Small intestine (tissue), 7 donors: ENCODE data around the gene CFD. TPM values are rescaled to one million over a fixed set of nuclear protein-coding genes. Genes with fewer than 3 reads are reported as not detected.

Source experiments
- DNase-seq, 2 donors: peaks; one replicate each; pipeline versions ENCODE4 v3.0.0 to v3.0.0-alpha.2; 2013
- FAIRE-seq: peaks from 2 replicates; lab custom pipeline; 2012; peaks lifted over from hg19 to GRCh38; lab: Jason Lieb, UNC
- H3K27ac ChIP-seq, 3 donors: one replicate each; pipeline ENCODE4 v1.5.1; 2013; ENCODE audit warnings: low read length in 2 of 3, mild to moderate bottlenecking in 2 of 3, control low read depth in 1 of 3, inconsistent platforms in 1 of 3, low read depth in 1 of 3, moderate library complexity in 1 of 3
- H3K27me3 ChIP-seq, 3 donors: one replicate each; pipeline ENCODE4 v1.6.1; 2013; ENCODE audit warnings: low read length in 3 of 3, inconsistent platforms in 1 of 3; ENCODE audit not compliant: control insufficient read depth in 3 of 3, insufficient read depth in 3 of 3
- H3K36me3 ChIP-seq, 3 donors: one replicate each; pipeline ENCODE4 v1.6.1; 2013; ENCODE audit warnings: low read length in 3 of 3, inconsistent platforms in 1 of 3, low read depth in 1 of 3, mild to moderate bottlenecking in 1 of 3, moderate library complexity in 1 of 3; ENCODE audit not compliant: control insufficient read depth in 3 of 3, insufficient read depth in 2 of 3
- H3K4me1 ChIP-seq, 3 donors: one replicate each; pipeline ENCODE4 v1.6.1; 2013; ENCODE audit warnings: low read length in 2 of 3, inconsistent platforms in 1 of 3, low read depth in 1 of 3, mild to moderate bottlenecking in 1 of 3, moderate library complexity in 1 of 3; ENCODE audit not compliant: control insufficient read depth in 3 of 3, insufficient read depth in 2 of 3
- H3K4me3 ChIP-seq, 3 donors: one replicate each; pipeline ENCODE4 v1.5.1; 2013; ENCODE audit warnings: low read length in 3 of 3, control low read depth in 1 of 3, inconsistent platforms in 1 of 3, low read depth in 1 of 3, mild to moderate bottlenecking in 1 of 3, moderate library complexity in 1 of 3
- H3K9me3 ChIP-seq, 2 donors: one replicate each; pipeline ENCODE4 v1.6.1; 2013; ENCODE audit warnings: low read depth in 1 of 2, low read length in 1 of 2; ENCODE audit not compliant: control insufficient read depth in 2 of 2, insufficient read depth in 1 of 2
- WGBS, 3 donors: extraction: QIAGEN DNeasy Blood & Tissue Kit; methylation state at CpG; one replicate each; pipeline ENCODE4 v1.1.7; 2013; 5-methylcytosine and 5-hydroxymethylcytosine counted together
- polyA plus RNA-seq, 4 donors: library from polyadenylated mRNA; stranded (reverse) in 3 of 4; unstranded in 1 of 4; fragments of 200-250 nt in 3 of 4; fragments of 120-200 nt in 1 of 4; gene quantifications; one replicate each; pipeline versions ENCODE4 v1.2.1 to v1.2.3, GENCODE V29; 2013
- donor health status: healthy with polysubstance abuse.
- donor health status: control.
- donor health status: control.
- donor health status: Bipolar disorder and iron deficiency.
- donor health status: healthy.

CFD gene
- polyA plus RNA-seq, 4 donors = 3.8 to 601 (median 20.8) TPM

GRCh38 chr19:869245-870177 lies 10.0 kb downstream of the CFD start:
- H3K36me3 ChIP-seq = peaks cover 0 to 80% (median 7%) of the 10 kb centered on the region in 3 donors
- H3K27ac ChIP-seq = peak overlapping the region in 2 of 3 donors; percentile 17 to 80
- FAIRE-seq (no peak), DNase-seq (no peak)
- H3K4me3 ChIP-seq = no peak overlapping the region
- H3K27me3 ChIP-seq = no peaks in the 10 kb centered on the region
- WGBS, 3 donors = 71 to 82% (median 77%) methylated on average over 28 to 29 of the region's 29 CpGs
- H3K9me3 ChIP-seq = peaks cover 0 to 2% of the 10 kb centered on the region in 2 donors
- peaks cover 0 to 3% (median 0%) of the 10 kb centered on the region in 3 donors for H3K4me1 ChIP-seq

GRCh38 chr19:870314-870713 lies 10.8 kb downstream of the CFD start:
- Histone ChIP-seq H3K27ac (peak overlapping the region in 1 of 3 donors; percentile 80), H3K9me3 (peaks cover 0 to 2% of the 10 kb centered on the region in 2 donors), H3K4me1 (peaks cover 0 to 3% (median 0%) of the 10 kb centered on the region in 3 donors), H3K4me3 (no peak overlapping the region), H3K27me3 (no peaks in the 10 kb centered on the region), H3K36me3 (peaks cover 0 to 83% (median 9%) of the 10 kb centered on the region in 3 donors)
- no peak for DNase-seq
- no peak for FAIRE-seq
- WGBS, 3 donors = 84 to 92% (median 87%) methylated on average over 8 of the region's 8 CpGs

DNA sequence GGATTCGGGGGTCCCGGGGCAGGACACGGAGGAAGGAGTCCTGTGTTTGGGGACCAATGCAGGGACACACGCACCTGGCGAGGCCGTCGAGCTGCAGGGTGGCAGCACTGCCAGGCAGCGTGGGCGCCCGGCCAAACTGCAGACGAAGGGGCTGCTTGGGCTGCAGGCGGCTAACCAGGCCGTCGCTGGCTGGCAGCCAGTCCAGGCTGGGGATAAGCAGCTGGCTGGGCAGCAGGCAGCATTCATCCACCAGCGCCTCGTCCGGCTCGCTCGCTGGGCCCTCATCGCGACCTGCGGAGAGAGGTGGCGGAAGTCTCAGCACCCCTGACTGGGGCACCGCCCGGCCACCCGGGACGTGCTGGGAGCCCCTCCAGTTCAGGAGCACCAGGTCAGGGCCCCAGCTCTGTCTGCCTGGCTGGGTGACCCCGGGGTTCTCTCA lies 11.5 kb downstream of the CFD start:
- Histone ChIP-seq H3K27ac (peak overlapping the region in 1 of 3 donors; percentile 51), H3K4me3 (no peak overlapping the region), H3K4me1 (peaks cover 0 to 3% (median 0%) of the 10 kb centered on the region in 3 donors), H3K36me3 (peaks cover 0 to 86% (median 9%) of the 10 kb centered on the region in 3 donors), H3K9me3 (peaks cover 0 to 2% of the 10 kb centered on the region in 2 donors), H3K27me3 (no peaks in the 10 kb centered on the region)
- no peak for FAIRE-seq
- DNase-seq = no peak
- WGBS, 3 donors = 84 to 90% (median 85%) methylated on average over 18 to 28 of the region's 28 CpGs

GRCh38 chr19:871446-872265 lies 12.2 kb downstream of the CFD start:
- DNase-seq = peak in 1 of 2 donors; percentile 38
- Histone ChIP-seq H3K27ac (peak overlapping the region in 2 of 3 donors; percentile 38 to 71), H3K4me3 (peak overlapping the region in 1 of 3 donors; percentile 37), H3K4me1 (peaks cover 0 to 3% (median 0%) of the 10 kb centered on the region in 3 donors), H3K9me3 (peaks cover 0 to 2% of the 10 kb centered on the region in 2 donors), H3K27me3 (no peaks in the 10 kb centered on the region), H3K36me3 (peaks cover 0 to 90% (median 9%) of the 10 kb centered on the region in 3 donors)
- no peak for FAIRE-seq
- 70 to 92% (median 77%) methylated on average over 19 to 24 of the region's 33 CpGs for WGBS, 3 donors

DNA sequence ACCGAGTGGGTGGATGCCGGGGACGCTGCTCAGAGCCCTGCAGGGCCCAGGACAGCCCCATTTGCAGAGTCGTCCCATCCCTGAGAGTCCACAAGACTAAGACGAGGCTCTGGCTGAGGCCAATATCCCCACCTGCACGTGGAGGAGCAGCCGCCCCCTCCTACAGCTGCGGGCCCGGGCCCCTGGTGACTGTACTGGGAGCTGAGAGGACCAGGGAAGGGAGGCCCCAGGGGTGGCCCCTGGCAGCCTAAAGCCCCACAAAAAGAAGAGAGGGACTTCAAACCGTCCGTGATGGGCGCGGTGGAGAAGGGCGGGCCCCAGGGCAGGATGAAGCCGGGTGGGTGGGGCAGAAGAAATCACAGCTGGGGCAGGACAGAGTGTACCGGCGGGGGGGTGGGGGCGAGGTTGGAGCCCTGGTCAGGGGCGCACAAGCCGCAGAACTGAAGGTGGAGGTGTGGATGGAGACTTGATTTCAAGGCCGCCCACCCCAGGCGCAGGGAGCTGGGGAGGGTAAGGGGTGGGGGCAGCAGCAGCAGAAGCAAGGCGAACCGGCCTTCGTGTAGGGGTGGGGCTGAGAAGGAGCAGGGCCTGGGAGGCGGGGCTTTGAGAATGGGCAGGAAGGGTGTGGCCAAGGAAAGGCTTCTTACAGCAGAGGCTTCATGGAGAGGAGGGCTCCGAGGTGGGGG lies 12.9 kb downstream of the CFD start:
- H3K4me1 ChIP-seq = peaks cover 0 to 3% (median 0%) of the 10 kb centered on the region in 3 donors

GRCh38 chr19:873084-873483 lies 13.6 kb downstream of the CFD start:
- Histone ChIP-seq H3K27ac (no peak overlapping the region), H3K4me1 (peaks cover 0 to 3% (median 0%) of the 10 kb centered on the region in 3 donors), H3K36me3 (peaks cover 4 to 84% (median 8%) of the 10 kb centered on the region in 3 donors), H3K27me3 (no peaks in the 10 kb centered on the region), H3K9me3 (no peaks in the 10 kb centered on the region), H3K4me3 (no peak overlapping the region)
- WGBS, 3 donors = 68 to 77% (median 73%) methylated on average over 8 to 10 of the region's 13 CpGs
- DNase-seq = peak; percentile 47 to 64
- FAIRE-seq = no peak

More for the DNA sequence above, 12.9 kb downstream of the CFD start:
- peak overlapping the region in 2 of 3 donors; percentile 38 to 71 for H3K27ac ChIP-seq
- no peak for FAIRE-seq
- peaks cover 4 to 90% (median 9%) of the 10 kb centered on the region in 3 donors for H3K36me3 ChIP-seq
- WGBS, 3 donors = 27 to 53% (median 33%) methylated on average over 26 to 27 of the region's 27 CpGs
- DNase-seq = peak; percentile 79 to 80
- no peaks in the 10 kb centered on the region for H3K27me3 ChIP-seq
- peak overlapping the region in 1 of 3 donors; percentile 37 for H3K4me3 ChIP-seq
- peaks cover 0 to 2% of the 10 kb centered on the region in 2 donors for H3K9me3 ChIP-seq

DNA sequence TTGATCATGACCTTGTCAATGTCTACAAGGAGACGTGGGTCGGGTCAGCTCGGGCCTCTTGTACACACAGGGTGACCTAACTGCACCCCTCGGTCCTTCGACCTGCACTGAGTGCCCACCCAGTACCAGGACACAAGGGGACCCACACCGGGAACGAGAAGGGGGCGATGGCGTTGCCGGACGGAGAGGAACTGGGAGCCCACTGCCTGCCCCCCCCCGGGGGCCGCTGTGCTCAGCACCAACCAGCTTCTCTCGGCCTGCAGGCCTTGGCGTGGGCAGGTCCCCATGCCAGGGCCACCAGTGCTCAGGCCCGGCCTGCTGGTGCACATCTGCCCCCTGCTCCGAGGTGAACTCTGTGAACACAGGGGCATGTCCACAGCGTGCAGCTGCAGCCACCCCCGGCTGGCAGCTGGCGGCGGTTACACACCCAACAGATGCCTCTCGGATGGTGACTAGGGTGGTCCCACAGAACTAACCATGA lies 14.1 kb downstream of the CFD start:
- peaks cover 4 to 82% (median 6%) of the 10 kb centered on the region in 3 donors for H3K36me3 ChIP-seq
- no peak for DNase-seq
- H3K4me3 ChIP-seq = no peak overlapping the region
- H3K9me3 ChIP-seq = no peaks in the 10 kb centered on the region
- peaks cover 0 to 3% (median 0%) of the 10 kb centered on the region in 3 donors for H3K4me1 ChIP-seq
- WGBS, 3 donors = 93 to 96% (median 95%) methylated on average over 19 to 22 of the region's 22 CpGs
- no peak overlapping the region for H3K27ac ChIP-seq
- no peaks in the 10 kb centered on the region for H3K27me3 ChIP-seq
- no peak for FAIRE-seq
